ENCODE data around the gene CARF.
"Not testable (repeated sequence)": the region's sequence is repeated elsewhere in the genome, so short reads cannot be mapped to it uniquely, and the experiment has no call there.

- TF ChIP-seq CTCF (IDR thresholded peaks at IDR 0.05; ENCODE audit: extremely low read depth in 1 of 2, insufficient read depth in 1 of 2, low read depth in 1 of 2, low read length in 2 of 2); MAX (IDR thresholded peaks at IDR 0.05; ENCODE audit: insufficient read depth, insufficient read length); MYC (IDR thresholded peaks at IDR 0.05; ENCODE audit: low read depth, low read length); POLR2A (IDR thresholded peaks at IDR 0.05; ENCODE audit: low read depth, low read length); EZH2 (IDR thresholded peaks at IDR 0.05; ENCODE audit: borderline replicate concordance, low read depth, low read length, severe bottlenecking): not testable (repeated sequence)
Measured at GRCh38 chr2:202905507-202905906, 6.6 kb upstream of the CARF start.

Data from endothelial cell of umbilical vein (primary cell).